HepG2 (cell line): ENCODE results near the gene CDK10. TPM values are rescaled to one million over a fixed set of nuclear protein-coding genes. Genes with fewer than 3 reads are reported as not detected.

Experiments used
- ATAC-seq: fragments of 200-7000 bp; cut with Tn5 transposase; 3 replicates; pipeline ENCODE4 v1.9.1; 2020; ENCODE audit warnings: mild to moderate bottlenecking, moderate library complexity
- BruUV-seq: library from RNA; stranded (reverse); fragments of 400-500 nt; replicated peaks from 2 replicates; lab custom pipeline; 2021; lab: Mats Ljungman, UMichigan
- CTCF ChIA-PET: fragments of 300-600 bp; formaldehyde crosslinking; extraction: SDS; loops from one replicate; lab custom pipeline; 2021; ENCODE audit warnings: low total read pairs, inconsistent platforms, low intra/inter-chr PET ratio; lab: Yijun Ruan, JAX
- POLR2A ChIA-PET: fragments of 350-600 bp; sonication (Branson Sonifier 250); formaldehyde crosslinking; loops from one replicate; lab custom pipeline; 2020; ENCODE audit warnings: antibody characterized with exemption, inconsistent platforms; lab: Yijun Ruan, JAX
- DNase-seq: peaks from one replicate; pipeline ENCODE4 v3.0.0-alpha.2; 2015; ENCODE audit warnings: low spot score
- FAIRE-seq: peaks from 3 replicates; lab custom pipeline; 2011; peaks lifted over from hg19 to GRCh38; lab: Jason Lieb, UNC
- H2AFZ ChIP-seq: one replicate; pipeline ENCODE4 v1.6.1; 2011; ENCODE audit warnings: low read length, inconsistent platforms
- H3K27ac ChIP-seq: fragments of 300-600 bp; 3 replicates; pipeline ENCODE4 v1.8.0; 2011; ENCODE audit warnings: mixed run types, mild to moderate bottlenecking, mixed read lengths, low read length, inconsistent platforms; ENCODE audit not compliant: insufficient read depth; ENCODE audit errors: extremely low read length
- H3K27me3 ChIP-seq, 2 experiments: fragments of 200-600 bp in 1 of 2; 2 replicates in 1 of 2; 3 replicates in 1 of 2; pipeline versions ENCODE4 v1.6.0 to v1.8.0; 2011; ENCODE audit warnings: low read length in 2 of 2, mild to moderate bottlenecking in 2 of 2, moderate library complexity in 2 of 2, inconsistent platforms in 1 of 2; ENCODE audit not compliant: insufficient read depth in 2 of 2, control insufficient read depth in 1 of 2
- H3K36me3 ChIP-seq, 2 experiments: fragments of 200-600 bp in 1 of 2; replicated peaks in 1 of 2; 2 replicates in 1 of 2; 3 replicates in 1 of 2; pipeline versions ENCODE4 v1.5.1 to v1.8.0; 2011; ENCODE audit warnings: low read length in 2 of 2, inconsistent platforms in 1 of 2; ENCODE audit not compliant: insufficient read depth in 2 of 2, control insufficient read depth in 1 of 2
- H3K4me1 ChIP-seq: 2 replicates; pipeline ENCODE4 v1.5.1; 2012; ENCODE audit warnings: low read length, inconsistent platforms; ENCODE audit not compliant: insufficient read depth
- H3K4me2 ChIP-seq: 2 replicates; pipeline ENCODE4 v1.6.0; 2011; ENCODE audit warnings: low read depth, low read length, inconsistent platforms
- H3K4me3 ChIP-seq, 3 experiments: fragments of 200-600 bp in 1 of 3; sonication (generic), shearing (Covaris generic) in 1 of 3; replicated peaks in 1 of 3; 2 replicates each; pipeline ENCODE4 v1.5.1; 2011 to 2016; ENCODE audit warnings: low read length in 3 of 3, inconsistent platforms in 2 of 3, low read depth in 2 of 3, mild to moderate bottlenecking in 2 of 3, control low read depth in 1 of 3, mixed read lengths in 1 of 3; ENCODE audit not compliant: insufficient read depth in 1 of 3
- H3K79me2 ChIP-seq: one replicate; pipeline ENCODE4 v1.6.1; 2011; ENCODE audit warnings: low read length, inconsistent platforms; ENCODE audit not compliant: insufficient read depth
- H3K9ac ChIP-seq: 2 replicates; pipeline ENCODE4 v1.6.0; 2011; ENCODE audit warnings: mild to moderate bottlenecking, low read depth, low read length, inconsistent platforms; ENCODE audit not compliant: insufficient read depth
- H3K9me3 ChIP-seq: 2 replicates; pipeline ENCODE4 v1.5.1; 2012; ENCODE audit warnings: mild to moderate bottlenecking, low read length
- H4K20me1 ChIP-seq: 2 replicates; pipeline ENCODE4 v1.6.0; 2011; ENCODE audit warnings: inconsistent platforms, mild to moderate bottlenecking, low read length, moderate library complexity; ENCODE audit not compliant: insufficient read depth
- CSRNP2 ChIP-seq: sonication (generic); formaldehyde crosslinking; conservative IDR thresholded peaks from 2 replicates; pipeline ENCODE4 v1.8.0; 2022; ENCODE audit warnings: low read depth, missing genetic modification reagents
- ESRRA ChIP-seq: sonication (generic); formaldehyde crosslinking; IDR thresholded peaks from 2 replicates; pipeline ENCODE4 v1.5.1; 2020; ENCODE audit warnings: mild to moderate bottlenecking, low read depth, missing genetic modification reagents
- KLF15 ChIP-seq: sonication (generic); formaldehyde crosslinking; IDR thresholded peaks from 2 replicates; pipeline ENCODE4 v1.8.1; 2023; ENCODE audit warnings: borderline replicate concordance, mild to moderate bottlenecking, inconsistent platforms, missing genetic modification reagents, mixed read lengths
- NFIB ChIP-seq: sonication (generic); formaldehyde crosslinking; IDR thresholded peaks from 2 replicates; pipeline ENCODE4 v1.9.0; 2021; ENCODE audit warnings: missing genetic modification reagents, mild to moderate bottlenecking, borderline replicate concordance
- NR1H2 ChIP-seq: sonication (generic); formaldehyde crosslinking; IDR thresholded peaks from 2 replicates; pipeline ENCODE4 v1.8.1; 2022; ENCODE audit warnings: low read depth, missing genetic modification reagents, borderline replicate concordance
- POLR2A ChIP-seq, 2 experiments: IDR thresholded peaks; 2 replicates each; pipeline ENCODE4 v1.6.1; 2011; ENCODE audit warnings: low read depth in 2 of 2, low read length in 2 of 2, mild to moderate bottlenecking in 1 of 2, moderate library complexity in 1 of 2; ENCODE audit not compliant: insufficient read depth in 1 of 2
- POLR2G ChIP-seq: fragments of 200-400 bp; formaldehyde crosslinking; IDR thresholded peaks from 2 replicates; pipeline ENCODE4 v1.6.1; 2018; ENCODE audit warnings: mild to moderate bottlenecking, low read depth, low read length, moderate library complexity
- RBFOX2 ChIP-seq: fragments of 200-400 bp; formaldehyde crosslinking; IDR thresholded peaks from 2 replicates; pipeline ENCODE4 v1.6.1; 2017; ENCODE audit warnings: low read depth, mild to moderate bottlenecking, low read length
- SIN3A ChIP-seq: IDR thresholded peaks from 2 replicates; pipeline ENCODE4 v1.6.1; 2011; ENCODE audit warnings: low read depth, mild to moderate bottlenecking, control low read depth, low read length, borderline replicate concordance
- SIX1 ChIP-seq: sonication (generic); formaldehyde crosslinking; IDR thresholded peaks from 2 replicates; pipeline ENCODE4 v1.4.0; 2020; ENCODE audit warnings: missing genetic modification reagents, borderline replicate concordance
- SMARCE1 ChIP-seq: fragments of 450-650 bp; IDR thresholded peaks from 2 replicates; pipeline ENCODE4 v1.6.1; 2017; ENCODE audit warnings: borderline replicate concordance
- SNAI1 ChIP-seq: sonication (generic); formaldehyde crosslinking; IDR thresholded peaks from 2 replicates; pipeline ENCODE4 v1.5.0; 2020; ENCODE audit warnings: mild to moderate bottlenecking, missing genetic modification reagents, borderline replicate concordance
- WGBS: methylation state at CpG from one replicate; pipeline ENCODE4 v1.1.6; 2017; ENCODE audit warnings: low lambda C conversion rate; 5-methylcytosine and 5-hydroxymethylcytosine counted together
- in situ Hi-C: cut with HindIII; loops from 2 replicates; pipeline ENCODE4 v1.10.0; 2017; ENCODE audit warnings: low pct_unique_long_range_greater_than_20kb; ENCODE audit not compliant: extremely low pct_ligation_motif_present
- intact Hi-C: fragments of 100-400 bp; cut with micrococcal nuclease; formaldehyde crosslinking; loops from one replicate; pipeline ENCODE4 v1.10.0; 2022; ENCODE audit not compliant: unreplicated experiment
- polyA plus RNA-seq, 8 experiments: library from polyadenylated mRNA; depleted of rRNA in 3 of 8; stranded (reverse) in 7 of 8; unstranded in 1 of 8; fragments of >200 nt; fragmentation: Illumina TruSeq in 4 of 8; extraction: Trizol in 4 of 8; gene quantifications; 2 replicates each; pipeline versions ENCODE4 v1.2.1 to v1.2.3, GENCODE V29; 2011 to 2016; ENCODE audit warnings: low read depth in 4 of 8, missing spikeins in 1 of 8, mixed read lengths in 1 of 8; ENCODE audit not compliant: insufficient read depth in 1 of 8
- total RNA-seq, 5 experiments: library from RNA; depleted of rRNA; stranded (reverse); fragments of >200 nt; fragmentation: Illumina TruSeq; extraction: Trizol; gene quantifications; 2 replicates each; pipeline ENCODE4 v1.2.3, GENCODE V29; 2016; ENCODE audit warnings: low read depth in 1 of 5
- TF ChIP-seq, protein P1 (sequence below): IDR thresholded peaks from 2 replicates; pipeline ENCODE4 v1.6.1; 2016; ENCODE audit warnings: missing compliant biosample characterization, missing genetic modification reagents, borderline replicate concordance
- TF ChIP-seq, protein P2 (sequence below): sonication (generic); formaldehyde crosslinking; IDR thresholded peaks from 2 replicates; pipeline ENCODE4 v1.5.0; 2020; ENCODE audit warnings: missing genetic modification reagents

CDK10 gene
- total and polyA plus RNA-seq, 2 of the 13 experiments (the other 11 are each of a cell fraction or from before 2014, with no cell fraction given) = 2.5 to 3.9 TPM

DNA sequence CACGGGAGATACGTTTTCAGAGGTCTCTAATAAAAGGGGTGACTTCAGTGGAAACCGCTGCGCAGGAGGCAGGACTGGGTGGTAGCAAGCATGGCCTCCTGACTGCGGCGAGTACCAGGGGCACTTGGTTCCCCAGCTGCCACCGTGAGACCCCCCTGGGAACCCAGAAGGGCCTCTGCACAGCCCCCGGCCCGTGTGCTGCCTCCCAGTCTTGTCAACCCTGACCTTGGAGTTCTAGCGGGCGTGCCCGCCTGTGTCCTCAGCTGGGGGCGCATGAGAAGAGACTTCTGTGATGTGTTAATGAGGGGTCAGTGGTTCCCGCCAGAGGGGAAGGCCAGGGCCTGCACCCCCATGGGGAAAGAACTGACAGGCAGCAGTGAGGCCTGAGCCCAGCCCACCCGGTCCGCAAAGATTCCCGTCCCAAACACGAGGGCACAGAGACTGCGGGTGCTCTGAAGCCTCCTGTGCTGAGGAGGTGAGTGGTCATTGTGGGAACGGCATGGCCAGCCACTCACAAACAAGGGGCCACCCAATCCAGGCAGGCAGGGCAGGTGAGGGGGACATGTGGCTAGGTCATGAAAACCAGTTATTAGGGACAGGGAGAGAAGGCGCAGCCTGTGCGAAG is 44.2 kb downstream of the CDK10 start (continued):
- TF ChIP-seq, protein P1, sequence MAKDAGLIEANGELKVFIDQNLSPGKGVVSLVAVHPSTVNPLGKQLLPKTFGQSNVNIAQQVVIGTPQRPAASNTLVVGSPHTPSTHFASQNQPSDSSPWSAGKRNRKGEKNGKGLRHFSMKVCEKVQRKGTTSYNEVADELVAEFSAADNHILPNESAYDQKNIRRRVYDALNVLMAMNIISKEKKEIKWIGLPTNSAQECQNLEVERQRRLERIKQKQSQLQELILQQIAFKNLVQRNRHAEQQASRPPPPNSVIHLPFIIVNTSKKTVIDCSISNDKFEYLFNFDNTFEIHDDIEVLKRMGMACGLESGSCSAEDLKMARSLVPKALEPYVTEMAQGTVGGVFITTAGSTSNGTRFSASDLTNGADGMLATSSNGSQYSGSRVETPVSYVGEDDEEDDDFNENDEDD (CRISPR knock-in tag) = no peak
- TF ChIP-seq SMARCE1 = no peak
- no peak for TF ChIP-seq NR1H2 (CRISPR knock-in tag)
- no peak for TF ChIP-seq SIN3A
- no peak for TF ChIP-seq NFIB (CRISPR knock-in tag)

DNA sequence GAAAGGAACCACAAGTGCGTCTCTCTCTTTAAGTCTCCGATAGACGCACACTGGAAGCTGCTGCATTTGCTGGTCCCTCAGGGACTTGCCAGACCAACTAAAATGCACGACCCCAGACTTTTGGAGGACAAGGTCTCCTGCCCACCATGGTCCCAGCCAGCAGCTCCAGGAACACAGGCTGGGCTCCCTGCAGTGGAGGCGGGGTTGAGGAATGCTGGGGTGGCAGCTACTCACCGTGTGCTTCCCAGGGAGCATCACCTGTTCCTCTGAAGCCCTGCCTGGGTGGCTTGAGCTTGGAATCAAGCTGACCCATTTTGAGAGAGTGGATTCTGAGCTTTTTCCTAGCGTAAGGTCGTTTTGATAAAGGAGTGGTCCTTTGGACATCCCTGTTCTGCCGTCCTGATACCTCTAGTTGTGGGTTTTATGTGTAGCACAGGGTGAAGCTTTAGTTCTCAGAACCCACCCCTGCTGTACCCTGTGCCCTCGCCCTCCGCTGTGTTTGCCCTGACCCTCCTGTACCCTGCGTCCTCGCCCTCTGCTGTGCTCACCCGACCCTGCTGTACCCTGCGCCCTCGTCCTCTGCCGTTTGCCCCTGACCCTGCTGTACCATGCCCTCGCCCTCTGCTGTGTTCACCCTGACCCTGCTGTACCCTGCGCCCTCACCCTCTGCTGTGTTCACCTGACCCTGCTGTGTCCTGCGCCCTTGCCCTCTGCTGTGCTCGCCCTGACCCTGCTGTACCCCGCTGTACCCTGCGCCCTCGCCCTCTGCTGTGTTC is 45.8 kb downstream of the CDK10 start:
- no peak overlapping the region for H3K4me2 ChIP-seq
- H4K20me1 ChIP-seq = no peaks in the 10 kb centered on the region
- no peak overlapping the region for H3K9ac ChIP-seq
- ChIA-PET POLR2A (no interaction called here), CTCF (no interaction called here)
- WGBS = 91% methylated on average over 23 of the region's 24 CpGs
- intact Hi-C loops = no loop called here
- no peaks in the 10 kb centered on the region for H3K79me2 ChIP-seq
- no peak overlapping the region for H3K27ac ChIP-seq
- peaks cover 21% of the 10 kb centered on the region for H3K4me1 ChIP-seq
- ATAC-seq (peak; percentile 3), DNase-seq (no peak), FAIRE-seq (no peak)
- H3K9me3 ChIP-seq = no peaks in the 10 kb centered on the region
- no peak overlapping the region for H3K4me3 ChIP-seq
- in situ Hi-C loops = no loop called here
- peaks cover 35 to 71% of the 10 kb centered on the region in 2 experiments for H3K36me3 ChIP-seq
- BruUV-seq = no TSS peak
- H2AFZ ChIP-seq = no peak overlapping the region
- H3K27me3 ChIP-seq = no peaks in the 10 kb centered on the region
- peak; percentile 22; the same call in 1 of the 2 replicates for TF ChIP-seq ESRRA
- TF ChIP-seq, protein P2, sequence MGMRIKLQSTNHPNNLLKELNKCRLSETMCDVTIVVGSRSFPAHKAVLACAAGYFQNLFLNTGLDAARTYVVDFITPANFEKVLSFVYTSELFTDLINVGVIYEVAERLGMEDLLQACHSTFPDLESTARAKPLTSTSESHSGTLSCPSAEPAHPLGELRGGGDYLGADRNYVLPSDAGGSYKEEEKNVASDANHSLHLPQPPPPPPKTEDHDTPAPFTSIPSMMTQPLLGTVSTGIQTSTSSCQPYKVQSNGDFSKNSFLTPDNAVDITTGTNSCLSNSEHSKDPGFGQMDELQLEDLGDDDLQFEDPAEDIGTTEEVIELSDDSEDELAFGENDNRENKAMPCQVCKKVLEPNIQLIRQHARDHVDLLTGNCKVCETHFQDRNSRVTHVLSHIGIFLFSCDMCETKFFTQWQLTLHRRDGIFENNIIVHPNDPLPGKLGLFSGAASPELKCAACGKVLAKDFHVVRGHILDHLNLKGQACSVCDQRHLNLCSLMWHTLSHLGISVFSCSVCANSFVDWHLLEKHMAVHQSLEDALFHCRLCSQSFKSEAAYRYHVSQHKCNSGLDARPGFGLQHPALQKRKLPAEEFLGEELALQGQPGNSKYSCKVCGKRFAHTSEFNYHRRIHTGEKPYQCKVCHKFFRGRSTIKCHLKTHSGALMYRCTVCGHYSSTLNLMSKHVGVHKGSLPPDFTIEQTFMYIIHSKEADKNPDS = peak; percentile 41; the same call in 1 of the 2 replicates
- TF ChIP-seq SIX1 = no peak
- TF ChIP-seq POLR2G = peak; percentile 66
- peak in 1 of 2 experiments; percentile 40; a peak in 1 of 4 replicates for TF ChIP-seq POLR2A (IDR thresholded peaks at IDR 0.05; ENCODE audit: insufficient read depth in 1 of 2, low read depth in 2 of 2, low read length in 2 of 2)
- 0 out of 2 replicates have a peak, but pooled peaks have one; percentile 15 for TF ChIP-seq CSRNP2 (CRISPR knock-in tag)
- no peak for TF ChIP-seq SNAI1 (CRISPR knock-in tag)
- TF ChIP-seq RBFOX2 = peak; percentile 53
- no peak for TF ChIP-seq KLF15 (CRISPR knock-in tag)
